ENCODE data around the gene CFAP77. TPM values are rescaled to one million over a fixed set of nuclear protein-coding genes. Genes with fewer than 3 reads are reported as not detected.

Gene CFAP77
- total RNA-seq, 2 experiments from 2014 or later: not detected

GRCh38 chr9:132589148-132590036 lies 179.4 kb downstream of the CFAP77 start:
- no peaks in the 10 kb centered on the region for H3K4me1 Mint-ChIP-seq (ENCODE audit: low read depth)
- Histone ChIP-seq H3K36me3 (ENCODE audit: insufficient read depth, low read length) (peaks cover 2% of the 10 kb centered on the region), H3K4me3 (ENCODE audit: low read length) (no peak overlapping the region), H3K9me3 (ENCODE audit: control insufficient read depth in 1 of 2, insufficient read depth in 1 of 2, low read length in 2 of 2) (peaks cover 3 to 46% of the 10 kb centered on the region in 2 experiments), H3K27me3 (ENCODE audit: control insufficient read depth in 1 of 2, insufficient read depth in 2 of 2, low read length in 2 of 2) (peaks cover 62 to 76% of the 10 kb centered on the region in 2 experiments), H3K27ac (ENCODE audit: low read depth in 1 of 2, low read length in 2 of 2) (no peak overlapping the region), H3K4me1 (ENCODE audit: insufficient read depth, low read length) (peaks cover 6% of the 10 kb centered on the region)
- ChIA-PET POLR2A (no interaction called here), CTCF (no interaction called here)
- TF ChIP-seq CTCF (IDR thresholded peaks at IDR 0.05): no peak
- ATAC-seq (ENCODE audit: poor library complexity): no peak
- H3K27ac Mint-ChIP-seq: no peak overlapping the region
- no peaks in the 10 kb centered on the region for H3K9me3 Mint-ChIP-seq
- DNase-seq: no peak
- H3K36me3 Mint-ChIP-seq (ENCODE audit: low read depth): peaks cover 18% of the 10 kb centered on the region
- peaks cover 82% of the 10 kb centered on the region for H3K27me3 Mint-ChIP-seq
- intact Hi-C loops (cut with DNase I, micrococcal nuclease): no loop called here
- H3K4me3 Mint-ChIP-seq: no peak overlapping the region

- H3K4me3 ChIP-seq (ENCODE audit: low read length): no peak overlapping the region
- Mint-ChIP-seq H3K27ac (no peak overlapping the region), H3K4me3 (no peak overlapping the region), H3K27me3 (peaks cover 77% of the 10 kb centered on the region), H3K9me3 (no peaks in the 10 kb centered on the region), H3K4me1 (ENCODE audit: low read depth) (no peaks in the 10 kb centered on the region), H3K36me3 (ENCODE audit: low read depth) (peaks cover 24% of the 10 kb centered on the region)
- H3K9me3 ChIP-seq (ENCODE audit: control insufficient read depth in 1 of 2, insufficient read depth in 1 of 2, low read length in 2 of 2): peaks cover 3 to 40% of the 10 kb centered on the region in 2 experiments
- intact Hi-C loops (cut with DNase I, micrococcal nuclease): no loop called here
- no peak for TF ChIP-seq CTCF (IDR thresholded peaks at IDR 0.05)
- peaks cover 6% of the 10 kb centered on the region for H3K4me1 ChIP-seq (ENCODE audit: insufficient read depth, low read length)
- no peak overlapping the region for H3K27ac ChIP-seq (ENCODE audit: low read depth in 1 of 2, low read length in 2 of 2)
- DNase-seq (no peak), ATAC-seq (ENCODE audit: poor library complexity) (no peak)
- H3K36me3 ChIP-seq (ENCODE audit: insufficient read depth, low read length): peaks cover 8% of the 10 kb centered on the region
- ChIA-PET CTCF (no interaction called here), POLR2A (no interaction called here)
- H3K27me3 ChIP-seq (ENCODE audit: control insufficient read depth in 1 of 2, insufficient read depth in 2 of 2, low read length in 2 of 2): peaks cover 56 to 70% of the 10 kb centered on the region in 2 experiments
Observed at GRCh38 chr9:132590037-132590317, 180.0 kb downstream of the CFAP77 start.

- H3K36me3 ChIP-seq (ENCODE audit: insufficient read depth, low read length): peaks cover 12% of the 10 kb centered on the region
- H3K27ac Mint-ChIP-seq: no peak overlapping the region
- no peak for TF ChIP-seq CTCF (IDR thresholded peaks at IDR 0.05)
- POLR2A ChIA-PET: no interaction called here
- H3K27me3 Mint-ChIP-seq: peaks cover 75% of the 10 kb centered on the region
- H3K27me3 ChIP-seq (ENCODE audit: control insufficient read depth in 1 of 2, insufficient read depth in 2 of 2, low read length in 2 of 2): peaks cover 50 to 65% of the 10 kb centered on the region in 2 experiments
- CTCF ChIA-PET: no interaction called here
- no peak overlapping the region for H3K4me3 ChIP-seq (ENCODE audit: low read length)
- peaks cover 6% of the 10 kb centered on the region for H3K4me1 ChIP-seq (ENCODE audit: insufficient read depth, low read length)
- H3K9me3 Mint-ChIP-seq: no peaks in the 10 kb centered on the region
- DNase-seq: no peak
- ATAC-seq (ENCODE audit: poor library complexity): no peak
- H3K4me3 Mint-ChIP-seq: no peak overlapping the region
- H3K4me1 Mint-ChIP-seq (ENCODE audit: low read depth): no peaks in the 10 kb centered on the region
- H3K36me3 Mint-ChIP-seq (ENCODE audit: low read depth): peaks cover 29% of the 10 kb centered on the region
- H3K27ac ChIP-seq (ENCODE audit: low read depth in 1 of 2, low read length in 2 of 2): no peak overlapping the region
- peaks cover 3 to 35% of the 10 kb centered on the region in 2 experiments for H3K9me3 ChIP-seq (ENCODE audit: control insufficient read depth in 1 of 2, insufficient read depth in 1 of 2, low read length in 2 of 2)
- intact Hi-C loops (cut with DNase I, micrococcal nuclease): no loop called here
Observed at GRCh38 chr9:132590318-132591182, 180.5 kb downstream of the CFAP77 start.
